Lower lobe of right lung (tissue), 2 donors: ENCODE data around the gene ANXA7. TPM values are rescaled to one million over a fixed set of nuclear protein-coding genes. Genes with fewer than 3 reads are reported as not detected.
"Not testable (repeated sequence)": the region's sequence is repeated elsewhere in the genome, so short reads cannot be mapped to it uniquely, and the experiment has no call there.

ENCODE experiments used
- ATAC-seq, 2 donors: fragments of 200-7000 bp; cut with Tn5 transposase; one replicate each; pipeline ENCODE4 v1.9.1; 2020 to 2022; ENCODE audit warnings: mild to moderate bottlenecking in 2 of 2, moderate library complexity in 2 of 2
- DNase-seq: peaks from one replicate; pipeline ENCODE4 v3.0.0-alpha.2; 2020
- H3K27ac ChIP-seq: fragments of 200-600 bp; one replicate; pipeline ENCODE4 v1.8.0; 2022
- H3K27me3 ChIP-seq: fragments of 200-600 bp; one replicate; pipeline ENCODE4 v1.8.0; 2022; ENCODE audit warnings: low read depth
- H3K36me3 ChIP-seq: fragments of 200-600 bp; one replicate; pipeline ENCODE4 v1.8.0; 2022; ENCODE audit warnings: mild to moderate bottlenecking
- H3K4me1 ChIP-seq: fragments of 200-600 bp; one replicate; pipeline ENCODE4 v1.8.0; 2022
- H3K4me3 ChIP-seq: fragments of 200-600 bp; one replicate; pipeline ENCODE4 v1.8.0; 2022; ENCODE audit warnings: mild to moderate bottlenecking
- H3K9me3 ChIP-seq: fragments of 200-600 bp; one replicate; pipeline ENCODE4 v1.8.0; 2022
- CTCF ChIP-seq: fragments of 200-600 bp; IDR thresholded peaks from one replicate; pipeline ENCODE4 v1.8.0; 2022; ENCODE audit warnings: antibody characterized with exemption, mild to moderate bottlenecking
- intact Hi-C: fragments of 100-400 bp; cut with DNase I; formaldehyde crosslinking; loops from one replicate; pipeline ENCODE4 v1.11.0; 2022
- total RNA-seq: library from RNA; stranded (reverse); fragmentation: NEBNext Ultra II Directional; extraction: Animal tissue kit (Norgen Biotek cat#: 25700); gene quantifications from one replicate; pipeline ENCODE4 v1.2.1, GENCODE V29; 2021
- donor health status: DM: no; HTN: yes; CAD: no; lungs with severe emphysema.

ANXA7 gene
- total RNA-seq, 1 donor from 2014 or later = 93.5 TPM

DNA sequence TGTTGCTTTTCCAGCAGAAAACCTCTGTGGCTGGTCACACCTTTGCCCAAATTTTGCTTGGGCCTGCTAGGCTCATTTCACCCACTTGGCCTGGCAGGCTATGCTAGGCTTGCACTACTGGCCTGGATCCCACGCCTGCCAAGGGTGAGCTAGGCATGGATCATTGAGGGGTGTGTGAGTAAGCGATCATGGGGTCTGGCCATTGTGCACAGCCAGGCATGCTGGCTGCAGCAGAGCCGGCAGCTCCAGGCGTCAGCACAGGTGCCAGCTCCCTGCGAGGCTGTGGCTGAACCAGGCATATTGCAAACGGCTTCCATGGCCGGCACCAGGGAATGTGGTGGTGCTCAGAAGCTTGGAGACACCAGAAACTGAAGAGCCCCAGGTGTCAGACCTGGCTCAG lies 74.4 kb downstream of the ANXA7 start:
- Histone ChIP-seq H3K9me3 (no peaks in the 10 kb centered on the region), H3K36me3 (no peaks in the 10 kb centered on the region), H3K4me1 (no peaks in the 10 kb centered on the region), H3K4me3 (no peak overlapping the region), H3K27me3 (no peaks in the 10 kb centered on the region), H3K27ac (no peak overlapping the region)
- no peak for TF ChIP-seq CTCF
- DNase-seq = no peak
- ATAC-seq = no peak
- intact Hi-C loops = no loop called here

GRCh38 chr10:73338801-73339368 lies 75.0 kb downstream of the ANXA7 start:
- no peak for DNase-seq
- Histone ChIP-seq H3K27me3 (no peaks in the 10 kb centered on the region), H3K4me3 (no peak overlapping the region), H3K4me1 (no peaks in the 10 kb centered on the region), H3K27ac (no peak overlapping the region), H3K9me3 (no peaks in the 10 kb centered on the region), H3K36me3 (no peaks in the 10 kb centered on the region)
- intact Hi-C loops = no loop called here
- ATAC-seq = no peak
- no peak for TF ChIP-seq CTCF

GRCh38 chr10:73333202-73333601 lies 80.7 kb downstream of the ANXA7 start:
- no peak for ATAC-seq
- no peaks in the 10 kb centered on the region for H3K4me1 ChIP-seq
- no peak for TF ChIP-seq CTCF
- H3K27me3 ChIP-seq = no peaks in the 10 kb centered on the region
- intact Hi-C loops = no loop called here
- H3K27ac ChIP-seq = no peak overlapping the region
- H3K36me3 ChIP-seq = no peaks in the 10 kb centered on the region
- no peaks in the 10 kb centered on the region for H3K9me3 ChIP-seq
- no peak overlapping the region for H3K4me3 ChIP-seq
- DNase-seq = no peak

- Histone ChIP-seq H3K9me3 (no peaks in the 10 kb centered on the region), H3K4me3 (no peak overlapping the region), H3K36me3 (no peaks in the 10 kb centered on the region), H3K27ac (no peak overlapping the region), H3K27me3 (no peaks in the 10 kb centered on the region), H3K4me1 (no peaks in the 10 kb centered on the region)
- DNase-seq (no peak), ATAC-seq (no peak)
- no peak for TF ChIP-seq CTCF
- intact Hi-C loops = no loop called here
Measured at GRCh38 chr10:73332379-73332778, 81.5 kb downstream of the ANXA7 start.

- H3K36me3 ChIP-seq, DNase-seq, H3K27me3 ChIP-seq, H3K4me1 ChIP-seq, H3K9me3 ChIP-seq, intact Hi-C loops, ATAC-seq, H3K27ac ChIP-seq, H3K4me3 ChIP-seq: not testable (repeated sequence)
Measured at GRCh38 chr10:73328523-73328922, 85.3 kb downstream of the ANXA7 start.

DNA sequence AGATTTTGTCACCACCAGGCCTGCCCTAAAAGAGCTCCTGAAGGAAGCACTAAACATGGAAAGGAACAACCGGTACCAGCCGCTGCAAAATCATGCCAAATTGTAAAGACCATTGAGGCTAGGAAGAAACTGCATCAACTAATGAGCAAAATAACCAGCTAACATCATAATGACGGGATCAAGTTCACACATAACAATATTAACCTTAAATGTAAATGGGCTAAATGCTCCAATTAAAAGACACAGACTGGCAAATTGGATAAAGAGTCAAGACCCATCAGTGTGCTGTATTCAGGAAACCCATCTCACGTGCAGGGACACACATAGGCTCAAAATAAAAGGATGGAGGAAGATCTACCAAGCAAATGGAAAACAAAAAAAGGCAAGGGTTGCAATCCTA lies 88.6 kb downstream of the ANXA7 start:
- intact Hi-C loops = not testable (repeated sequence)

More for the DNA sequence above, 88.6 kb downstream of the ANXA7 start:
- DNase-seq, H3K36me3 ChIP-seq, H3K27ac ChIP-seq, H3K4me3 ChIP-seq, H3K27me3 ChIP-seq, H3K4me1 ChIP-seq, ATAC-seq, H3K9me3 ChIP-seq: not testable (repeated sequence)

Other genes starting within 250 kb of the ANXA7 start
- gene ECD, start 246.1 kb downstream of the ANXA7 start, total RNA-seq = 26.3 TPM
- gene FAM149B1, start 245.9 kb downstream of the ANXA7 start, total RNA-seq = 23.5 TPM
- 13.9 TPM for gene DNAJC9, start 166.8 kb downstream of the ANXA7 start, total RNA-seq
- gene MRPS16, start 161.4 kb downstream of the ANXA7 start, total RNA-seq = 55.9 TPM
- 11.3 TPM for gene CFAP70, start 55.2 kb downstream of the ANXA7 start, total RNA-seq
- gene MSS51, start 19.5 kb upstream of the ANXA7 start, total RNA-seq = 2.7 TPM
- 41.3 TPM for gene PPP3CB, start 82.0 kb upstream of the ANXA7 start, total RNA-seq
- 97.4 TPM for gene USP54, start 177.3 kb upstream of the ANXA7 start, total RNA-seq
- gene MYOZ1, start 227.4 kb upstream of the ANXA7 start, total RNA-seq = 2.9 TPM
- 0.32 TPM for gene SYNPO2L, start 242.0 kb upstream of the ANXA7 start, total RNA-seq